PC-3 (cell line): ENCODE data around the gene B3GNT2. TPM values are rescaled to one million over a fixed set of nuclear protein-coding genes. Genes with fewer than 3 reads are reported as not detected.

Experiments used
- ATAC-seq: fragments of 200-7000 bp; cut with Tn5 transposase; 2 replicates; pipeline ENCODE4 v1.9.1; 2020; ENCODE audit warnings: mild to moderate bottlenecking, moderate library complexity
- BruUV-seq: library from RNA; stranded (reverse); fragments of 400-500 nt; replicated peaks from 2 replicates; lab custom pipeline; 2021; lab: Mats Ljungman, UMichigan
- CTCF ChIA-PET: fragments of 300-600 bp; sonication (Branson Sonifier 250); formaldehyde crosslinking; loops from one replicate; lab custom pipeline; 2022; ENCODE audit warnings: antibody characterized with exemption; lab: Charles Lee
- POLR2A ChIA-PET: fragments of 300-600 bp; sonication (Branson Sonifier 250); formaldehyde crosslinking; loops from one replicate; lab custom pipeline; 2022; ENCODE audit warnings: antibody characterized with exemption; ENCODE audit not compliant: unreplicated experiment; lab: Charles Lee
- DNase-seq: peaks from one replicate; pipeline ENCODE4 v3.0.0-alpha.2; 2015
- H2AFZ ChIP-seq: fragments of 300-600 bp; sonication (generic); 2 replicates; pipeline ENCODE4 v1.6.0; 2016; ENCODE audit warnings: antibody characterized with exemption, low read length
- H3F3A ChIP-seq: fragments of 300-600 bp; sonication (generic); one replicate; pipeline ENCODE4 v1.6.0; 2017; ENCODE audit warnings: antibody characterized with exemption, low read length, control low read depth, mild to moderate bottlenecking; ENCODE audit not compliant: unreplicated experiment
- H3K27ac ChIP-seq: fragments of 300-600 bp; sonication (generic); 2 replicates; pipeline ENCODE4 v1.5.1; 2016; ENCODE audit warnings: mild to moderate bottlenecking, low read length
- H3K27me3 ChIP-seq: fragments of 300-600 bp; sonication (generic); 2 replicates; pipeline ENCODE4 v1.6.1; 2016; ENCODE audit warnings: low read length, mixed read lengths
- H3K36me3 ChIP-seq: fragments of 300-600 bp; sonication (generic); 2 replicates; pipeline ENCODE4 v1.6.1; 2016; ENCODE audit warnings: low read depth, mixed run types, low read length, mixed read lengths
- H3K4me1 ChIP-seq: fragments of 300-600 bp; sonication (generic); 2 replicates; pipeline ENCODE4 v1.5.1; 2016; ENCODE audit warnings: low read length; ENCODE audit not compliant: insufficient read depth
- H3K4me2 ChIP-seq: fragments of 300-600 bp; sonication (generic); 2 replicates; pipeline ENCODE4 v1.6.0; 2016; ENCODE audit warnings: low read length
- H3K4me3 ChIP-seq: fragments of 300-600 bp; sonication (generic); 2 replicates; pipeline ENCODE4 v1.5.1; 2016; ENCODE audit warnings: mild to moderate bottlenecking, low read length, mixed read lengths
- H3K79me2 ChIP-seq: fragments of 300-600 bp; sonication (generic); 2 replicates; pipeline ENCODE4 v1.6.1; 2017; ENCODE audit warnings: low read length, mixed read lengths
- H3K9ac ChIP-seq: fragments of 300-600 bp; sonication (generic); 2 replicates; pipeline ENCODE4 v1.6.0; 2016; ENCODE audit warnings: mild to moderate bottlenecking, low read length
- H3K9me2 ChIP-seq: fragments of 300-600 bp; sonication (generic); replicated peaks from 2 replicates; pipeline ENCODE4 v1.6.1; 2016; ENCODE audit warnings: mixed run types, low read length, mixed read lengths
- H3K9me3 ChIP-seq: fragments of 300-600 bp; sonication (generic); 2 replicates; pipeline ENCODE4 v1.6.1; 2016; ENCODE audit warnings: low read length, mixed read lengths
- H4K20me1 ChIP-seq: fragments of 300-600 bp; sonication (generic); 2 replicates; pipeline ENCODE4 v1.6.1; 2016; ENCODE audit warnings: low read length, mixed read lengths
- EZH2 ChIP-seq: fragments of 300-600 bp; sonication (generic); IDR thresholded peaks from one replicate; pipeline ENCODE4 v1.6.1; 2017; ENCODE audit warnings: antibody characterized with exemption, mild to moderate bottlenecking, low read length; ENCODE audit not compliant: unreplicated experiment
- EZH2phosphoT487 ChIP-seq: fragments of 300-600 bp; sonication (generic); IDR thresholded peaks from 2 replicates; pipeline ENCODE4 v1.6.1; 2018; ENCODE audit warnings: mild to moderate bottlenecking, antibody characterized with exemption, low read length, borderline replicate concordance
- intact Hi-C: fragments of 100-400 bp; cut with micrococcal nuclease; formaldehyde crosslinking; loops from 2 replicates; pipeline ENCODE4 v1.9.0; 2023
- total RNA-seq: library from RNA; depleted of rRNA; stranded (reverse); fragments of >200 nt; gene quantifications from 2 replicates; pipeline ENCODE4 v1.2.3, GENCODE V29; 2014
- TF ChIP-seq, protein P1 (sequence below): fragments of 300-600 bp; sonication (generic); conservative IDR thresholded peaks from 2 replicates; pipeline ENCODE4 v1.5.1; 2017; ENCODE audit warnings: antibody characterized with exemption, low read depth, mild to moderate bottlenecking, low read length

Gene B3GNT2
- total RNA-seq, 1 experiment from 2014 or later, result 18.0 TPM

DNA sequence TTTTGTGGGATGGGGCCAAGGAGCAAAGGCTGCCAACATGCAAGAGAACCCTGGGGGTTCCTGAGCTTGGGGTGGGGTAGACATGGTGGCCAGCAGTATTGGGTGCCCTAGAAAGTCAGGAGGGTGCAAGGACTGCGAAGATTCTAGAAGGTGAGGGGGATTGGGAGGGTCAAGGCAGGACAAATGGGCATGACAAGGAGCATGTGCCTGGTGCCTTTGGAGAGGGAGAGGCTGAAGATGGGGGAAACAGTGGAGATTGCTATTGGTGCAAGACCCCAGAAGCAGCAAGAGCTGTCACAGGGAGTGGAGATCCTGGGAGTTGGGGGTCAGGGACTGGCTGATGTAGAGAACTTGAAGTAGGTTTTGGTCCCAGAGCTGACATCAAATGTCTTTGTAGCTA lies 7.5 kb downstream of the B3GNT2 start:
- no peak overlapping the region for H3K27ac ChIP-seq
- peaks cover 99% of the 10 kb centered on the region for H3K79me2 ChIP-seq
- peaks cover 25% of the 10 kb centered on the region for H4K20me1 ChIP-seq
- ATAC-seq (no peak), DNase-seq (no peak)
- no TSS peak for BruUV-seq
- POLR2A ChIA-PET, result no interaction called here
- no peak overlapping the region for H3K4me3 ChIP-seq
- H3F3A ChIP-seq, result no peaks in the 10 kb centered on the region
- H3K4me1 ChIP-seq, result peaks cover under 1% of the 10 kb centered on the region; the same call in 1 of the 2 replicates
- no peaks in the 10 kb centered on the region for H3K36me3 ChIP-seq
- H3K9me2 ChIP-seq, result no peaks in the 10 kb centered on the region
- H3K4me2 ChIP-seq, result no peak overlapping the region
- no peaks in the 10 kb centered on the region for H3K9me3 ChIP-seq
- H3K9ac ChIP-seq, result no peak overlapping the region
- H2AFZ ChIP-seq, result no peak overlapping the region
- TF ChIP-seq, protein P1, sequence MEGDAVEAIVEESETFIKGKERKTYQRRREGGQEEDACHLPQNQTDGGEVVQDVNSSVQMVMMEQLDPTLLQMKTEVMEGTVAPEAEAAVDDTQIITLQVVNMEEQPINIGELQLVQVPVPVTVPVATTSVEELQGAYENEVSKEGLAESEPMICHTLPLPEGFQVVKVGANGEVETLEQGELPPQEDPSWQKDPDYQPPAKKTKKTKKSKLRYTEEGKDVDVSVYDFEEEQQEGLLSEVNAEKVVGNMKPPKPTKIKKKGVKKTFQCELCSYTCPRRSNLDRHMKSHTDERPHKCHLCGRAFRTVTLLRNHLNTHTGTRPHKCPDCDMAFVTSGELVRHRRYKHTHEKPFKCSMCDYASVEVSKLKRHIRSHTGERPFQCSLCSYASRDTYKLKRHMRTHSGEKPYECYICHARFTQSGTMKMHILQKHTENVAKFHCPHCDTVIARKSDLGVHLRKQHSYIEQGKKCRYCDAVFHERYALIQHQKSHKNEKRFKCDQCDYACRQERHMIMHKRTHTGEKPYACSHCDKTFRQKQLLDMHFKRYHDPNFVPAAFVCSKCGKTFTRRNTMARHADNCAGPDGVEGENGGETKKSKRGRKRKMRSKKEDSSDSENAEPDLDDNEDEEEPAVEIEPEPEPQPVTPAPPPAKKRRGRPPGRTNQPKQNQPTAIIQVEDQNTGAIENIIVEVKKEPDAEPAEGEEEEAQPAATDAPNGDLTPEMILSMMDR, result no peak
- TF ChIP-seq EZH2 (no peak), EZH2phosphoT487 (no peak)
- CTCF ChIA-PET, result no interaction called here
- H3K27me3 ChIP-seq, result no peaks in the 10 kb centered on the region
- intact Hi-C loops, result no loop called here

DNA sequence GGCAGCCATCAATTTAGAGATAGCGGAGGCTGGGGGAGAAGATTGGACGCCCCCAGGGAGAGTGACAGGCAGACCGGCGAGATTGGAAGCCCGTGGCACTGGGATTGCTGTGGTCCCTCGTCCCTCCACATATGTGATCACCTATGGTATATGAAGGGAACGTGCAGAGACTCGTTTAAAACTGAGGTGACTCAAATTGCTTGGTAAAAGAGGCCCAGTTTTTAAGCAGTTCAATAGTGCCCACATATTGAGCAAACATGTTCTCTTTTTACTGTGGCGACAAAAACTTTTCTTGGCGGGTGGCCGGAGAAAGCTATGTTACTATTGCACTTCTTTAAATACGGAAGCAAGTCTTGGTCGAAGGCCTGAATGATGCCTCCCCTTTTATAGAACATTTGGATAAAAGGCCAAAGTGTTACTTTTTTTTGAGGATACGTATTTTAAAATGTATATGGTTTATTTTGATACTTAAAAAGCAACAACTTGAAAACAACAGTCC lies 9.1 kb downstream of the B3GNT2 start:
- BruUV-seq, result no TSS peak
- H3K4me3 ChIP-seq, result no peak overlapping the region
- POLR2A ChIA-PET, result no interaction called here
- H3K9me3 ChIP-seq, result no peaks in the 10 kb centered on the region
- no peaks in the 10 kb centered on the region for H3K27me3 ChIP-seq
- H2AFZ ChIP-seq, result no peak overlapping the region
- no peak for DNase-seq
- no peak overlapping the region for H3K9ac ChIP-seq
- no peaks in the 10 kb centered on the region for H3K9me2 ChIP-seq
- TF ChIP-seq, protein P1, result no peak
- no peak for TF ChIP-seq EZH2
- no peak for TF ChIP-seq EZH2phosphoT487
- no peak overlapping the region for H3K4me2 ChIP-seq
- intact Hi-C loops, result no loop called here
- H3K36me3 ChIP-seq, result no peaks in the 10 kb centered on the region
- peaks cover 98% of the 10 kb centered on the region for H3K79me2 ChIP-seq
- H3K27ac ChIP-seq, result no peak overlapping the region
- peaks cover 16% of the 10 kb centered on the region; the same call in 1 of the 2 replicates for H4K20me1 ChIP-seq
- no peaks in the 10 kb centered on the region for H3K4me1 ChIP-seq
- no peak for ATAC-seq
- H3F3A ChIP-seq, result no peaks in the 10 kb centered on the region
- CTCF ChIA-PET, result no interaction called here

DNA sequence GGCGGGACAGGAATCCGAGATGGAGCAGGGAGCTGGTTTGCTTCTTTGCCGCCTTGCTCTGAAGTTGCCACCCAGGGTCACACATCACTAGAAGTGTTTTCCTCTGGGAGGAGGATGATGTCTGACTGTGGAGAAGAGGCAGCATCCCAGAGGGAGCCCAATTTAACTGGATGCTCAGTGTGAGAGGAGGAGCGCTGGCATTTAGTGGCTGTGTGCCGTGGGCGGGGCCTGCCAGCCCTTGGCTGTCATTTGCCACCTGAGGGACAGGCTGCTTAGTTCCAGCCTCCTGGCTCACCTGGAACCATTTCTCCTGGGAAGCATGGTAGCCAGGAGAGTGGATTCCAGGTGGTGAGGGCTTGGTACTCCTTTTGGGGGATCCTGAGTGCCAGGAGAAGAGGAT lies 9.6 kb downstream of the B3GNT2 start:
- no peak for ATAC-seq
- H4K20me1 ChIP-seq, result peaks cover 14% of the 10 kb centered on the region; the same call in 1 of the 2 replicates

More for the DNA sequence above, 9.6 kb downstream of the B3GNT2 start:
- H3K4me3 ChIP-seq, result no peak overlapping the region
- H3K9ac ChIP-seq, result no peak overlapping the region
- peaks cover 98% of the 10 kb centered on the region for H3K79me2 ChIP-seq
- no peak overlapping the region for H3K27ac ChIP-seq
- ChIA-PET CTCF (no interaction called here), POLR2A (no interaction called here)
- no peaks in the 10 kb centered on the region for H3K4me1 ChIP-seq
- no peak overlapping the region for H3K4me2 ChIP-seq
- no peaks in the 10 kb centered on the region for H3K27me3 ChIP-seq
- no peak overlapping the region for H2AFZ ChIP-seq
- H3F3A ChIP-seq, result no peaks in the 10 kb centered on the region
- intact Hi-C loops, result no loop called here
- no peaks in the 10 kb centered on the region for H3K36me3 ChIP-seq
- DNase-seq, result no peak
- no peak for TF ChIP-seq EZH2
- H3K9me3 ChIP-seq, result no peaks in the 10 kb centered on the region
- BruUV-seq, result no TSS peak
- H3K9me2 ChIP-seq, result no peaks in the 10 kb centered on the region
